NCI-H1694 (cell line): ENCODE measurements around the gene PGP.
"Not testable (repeated sequence)": the region's sequence is repeated elsewhere in the genome, so short reads cannot be mapped to it uniquely, and the experiment has no call there.

Experiments
- DNase-seq: peaks from one replicate; lab custom pipeline; 2025; lab: John Stamatoyannopoulos, UW

Gene PGP

GRCh38 chr16:2214719-2214968 lies at the start of gene PGP:
TSS of gene PGP (minus strand) at chr16:2214840. CDS start at chr16:2214777, 63 bp downstream.
- DNase-seq = no peak

GRCh38 chr16:2263026-2263425 lies 48.4 kb upstream of the PGP start:
- DNase-seq = not testable (repeated sequence)

GRCh38 chr16:2260250-2260649 lies 45.6 kb upstream of the PGP start:
- DNase-seq = no peak

GRCh38 chr16:2258530-2258929 lies 43.9 kb upstream of the PGP start:
- DNase-seq = not testable (repeated sequence)

- no peak for DNase-seq
Observed at GRCh38 chr16:2257726-2258125, 43.1 kb upstream of the PGP start.

GRCh38 chr16:2256531-2257140 lies 42.0 kb upstream of the PGP start:
- DNase-seq = no peak

- DNase-seq = no peak
Observed at GRCh38 chr16:2253293-2253692, 38.7 kb upstream of the PGP start.

GRCh38 chr16:2252806-2253148 lies 38.1 kb upstream of the PGP start:
- no peak for DNase-seq

- peak; percentile 33 for DNase-seq
Observed at GRCh38 chr16:2251296-2252111, 36.9 kb upstream of the PGP start, which contains the start of gene ECI1. TSS of gene ECI1 (minus strand) at chr16:2251587. CDS start at chr16:2251566, 21 bp downstream.

- no peak for DNase-seq
Observed at GRCh38 chr16:2250652-2251295, 36.1 kb upstream of the PGP start.

GRCh38 chr16:2246301-2246885 lies 31.8 kb upstream of the PGP start:
- DNase-seq = no peak

- DNase-seq = no peak
Observed at GRCh38 chr16:2244926-2245795, 30.5 kb upstream of the PGP start.

GRCh38 chr16:2244301-2244700 lies 29.7 kb upstream of the PGP start:
- no peak for DNase-seq

- no peak for DNase-seq
Observed at GRCh38 chr16:2243781-2244180, 29.1 kb upstream of the PGP start.

- no peak for DNase-seq
Observed at GRCh38 chr16:2243031-2243528, 28.4 kb upstream of the PGP start.

GRCh38 chr16:2242598-2242997 lies 28.0 kb upstream of the PGP start:
- DNase-seq = no peak

- not testable (repeated sequence) for DNase-seq
Observed at GRCh38 chr16:2240331-2240730, 25.7 kb upstream of the PGP start.

GRCh38 chr16:2238838-2239675 lies 24.4 kb upstream of the PGP start:
- no peak for DNase-seq

- no peak for DNase-seq
Observed at GRCh38 chr16:2238150-2238837, 23.7 kb upstream of the PGP start.

GRCh38 chr16:2237493-2238149 lies 23.0 kb upstream of the PGP start:
- DNase-seq = no peak
